Loucy (cell line): ENCODE results near the gene TRIM60.

Experiments
- CTCF ChIP-seq: fragments of 200-600 bp; sonication (generic); conservative IDR thresholded peaks from 2 replicates; pipeline ENCODE4 v1.5.1; 2014; ENCODE audit warnings: mild to moderate bottlenecking, antibody characterized with exemption, low read length
- EZH2phosphoT487 ChIP-seq: fragments of 200-600 bp; IDR thresholded peaks from 2 replicates; pipeline ENCODE4 v1.6.1; 2018; ENCODE audit warnings: antibody characterized with exemption, mild to moderate bottlenecking, moderate library complexity, borderline replicate concordance

- TF ChIP-seq EZH2phosphoT487 = no peak
- no peak for TF ChIP-seq CTCF
These were observed 54.1 kb downstream of the TRIM60 start for GRCh38 chr4:165085946-165086345.
